PC-9 (cell line): Measurements from ENCODE around the gene CEACAM1. TPM values are rescaled to one million over a fixed set of nuclear protein-coding genes. Genes with fewer than 3 reads are reported as not detected.

Experiments
- BruUV-seq: library from RNA; stranded (reverse); fragments of 400-500 nt; replicated peaks from 2 replicates; lab custom pipeline; 2021; lab: Mats Ljungman, UMichigan
- CTCF ChIA-PET: fragments of 300-600 bp; sonication (Branson Sonifier 250); formaldehyde crosslinking; loops from one replicate; lab custom pipeline; 2022; ENCODE audit warnings: antibody characterized with exemption; lab: Charles Lee
- POLR2A ChIA-PET: fragments of 300-600 bp; sonication (Branson Sonifier 250); formaldehyde crosslinking; loops from one replicate; lab custom pipeline; 2022; ENCODE audit warnings: antibody characterized with exemption; ENCODE audit not compliant: unreplicated experiment; lab: Charles Lee
- DNase-seq, 2 experiments: peaks; one replicate each; pipeline versions ENCODE4 v3.0.0 to v3.0.0-alpha.2; 2015 to 2022; ENCODE audit warnings: mixed read lengths in 1 of 2
- H2AFZ ChIP-seq: fragments of 200-600 bp; sonication (generic); 2 replicates; pipeline ENCODE4 v1.8.1; 2017; ENCODE audit warnings: antibody characterized with exemption
- H3F3A ChIP-seq: fragments of 200-600 bp; sonication (generic); 2 replicates; pipeline ENCODE4 v1.8.1; 2017; ENCODE audit warnings: antibody characterized with exemption, mild to moderate bottlenecking, low read depth; ENCODE audit not compliant: insufficient read depth
- H3K27ac ChIP-seq: fragments of 200-600 bp; sonication (generic); 2 replicates; pipeline ENCODE4 v1.6.1; 2016; ENCODE audit warnings: mixed run types
- H3K27me3 ChIP-seq: fragments of 200-600 bp; sonication (generic); 2 replicates; pipeline ENCODE4 v1.6.1; 2016; ENCODE audit warnings: low read depth, mixed run types; ENCODE audit not compliant: insufficient read depth
- H3K36me3 ChIP-seq: fragments of 200-600 bp; sonication (generic); 2 replicates; pipeline ENCODE4 v1.6.1; 2016; ENCODE audit warnings: low read depth, mixed run types
- H3K4me1 ChIP-seq: fragments of 200-600 bp; sonication (generic); replicated peaks from 2 replicates; pipeline ENCODE4 v1.6.1; 2016; ENCODE audit warnings: mixed run types; ENCODE audit not compliant: insufficient read depth
- H3K4me2 ChIP-seq: fragments of 200-600 bp; sonication (generic); 2 replicates; pipeline ENCODE4 v1.6.1; 2017; ENCODE audit warnings: mixed run types
- H3K4me3 ChIP-seq: fragments of 200-600 bp; sonication (generic); 2 replicates; pipeline ENCODE4 v1.6.1; 2016; ENCODE audit warnings: mixed run types
- H3K79me2 ChIP-seq: fragments of 200-600 bp; sonication (generic); 2 replicates; pipeline ENCODE4 v1.6.1; 2017; ENCODE audit warnings: low read depth, mixed run types
- H3K9me2 ChIP-seq: fragments of 200-600 bp; sonication (generic); 2 replicates; pipeline ENCODE4 v1.8.1; 2017; ENCODE audit warnings: mild to moderate bottlenecking; ENCODE audit not compliant: insufficient read depth
- H3K9me3 ChIP-seq: fragments of 200-600 bp; sonication (generic); 2 replicates; pipeline ENCODE4 v1.8.1; 2016; ENCODE audit warnings: low read depth; ENCODE audit not compliant: insufficient read depth
- H4K20me1 ChIP-seq: fragments of 200-600 bp; sonication (generic); 2 replicates; pipeline ENCODE4 v1.8.1; 2017; ENCODE audit not compliant: insufficient read depth
- EZH2 ChIP-seq: fragments of 200-600 bp; sonication (generic); IDR thresholded peaks from 2 replicates; pipeline ENCODE4 v1.8.0; 2017; ENCODE audit warnings: antibody characterized with exemption, low read depth
- intact Hi-C: fragments of 100-400 bp; cut with micrococcal nuclease; formaldehyde crosslinking; loops from one replicate; pipeline ENCODE4 v1.10.0; 2022; ENCODE audit not compliant: unreplicated experiment
- total RNA-seq: library from RNA; stranded (reverse); gene quantifications from 2 replicates; pipeline ENCODE4 v1.2.3, GENCODE V29; 2021
- TF ChIP-seq, protein P1 (sequence below): fragments of 200-600 bp; sonication (generic); conservative IDR thresholded peaks from 2 replicates; pipeline ENCODE4 v1.6.1; 2017; ENCODE audit warnings: mixed run types, antibody characterized with exemption, mild to moderate bottlenecking, moderate library complexity

The CEACAM1 gene
- total RNA-seq, 1 experiment from 2014 or later: 1.6 TPM

DNA sequence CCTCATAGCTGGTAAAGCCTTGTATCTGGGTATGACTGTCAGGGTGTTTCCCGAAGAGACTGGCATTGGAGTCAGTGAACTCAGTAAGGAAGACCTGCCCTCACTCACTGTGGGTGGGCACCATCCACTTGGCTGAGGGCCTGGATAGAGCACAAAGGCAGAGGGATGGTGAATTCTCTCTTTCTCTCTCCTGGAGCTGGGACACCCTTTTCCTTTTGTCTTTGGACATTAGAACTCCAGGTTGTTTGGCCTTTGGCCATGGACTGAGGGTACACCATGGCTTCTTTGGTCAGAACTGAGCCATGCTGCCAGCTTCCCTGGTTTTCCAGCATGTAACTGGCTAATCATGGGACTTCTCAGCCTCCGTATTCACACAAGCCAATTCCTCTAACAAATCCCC lies 4.6 kb upstream of the CEACAM1 start:
- ChIA-PET POLR2A (no interaction called here), CTCF (no interaction called here)
- TF ChIP-seq, protein P1, sequence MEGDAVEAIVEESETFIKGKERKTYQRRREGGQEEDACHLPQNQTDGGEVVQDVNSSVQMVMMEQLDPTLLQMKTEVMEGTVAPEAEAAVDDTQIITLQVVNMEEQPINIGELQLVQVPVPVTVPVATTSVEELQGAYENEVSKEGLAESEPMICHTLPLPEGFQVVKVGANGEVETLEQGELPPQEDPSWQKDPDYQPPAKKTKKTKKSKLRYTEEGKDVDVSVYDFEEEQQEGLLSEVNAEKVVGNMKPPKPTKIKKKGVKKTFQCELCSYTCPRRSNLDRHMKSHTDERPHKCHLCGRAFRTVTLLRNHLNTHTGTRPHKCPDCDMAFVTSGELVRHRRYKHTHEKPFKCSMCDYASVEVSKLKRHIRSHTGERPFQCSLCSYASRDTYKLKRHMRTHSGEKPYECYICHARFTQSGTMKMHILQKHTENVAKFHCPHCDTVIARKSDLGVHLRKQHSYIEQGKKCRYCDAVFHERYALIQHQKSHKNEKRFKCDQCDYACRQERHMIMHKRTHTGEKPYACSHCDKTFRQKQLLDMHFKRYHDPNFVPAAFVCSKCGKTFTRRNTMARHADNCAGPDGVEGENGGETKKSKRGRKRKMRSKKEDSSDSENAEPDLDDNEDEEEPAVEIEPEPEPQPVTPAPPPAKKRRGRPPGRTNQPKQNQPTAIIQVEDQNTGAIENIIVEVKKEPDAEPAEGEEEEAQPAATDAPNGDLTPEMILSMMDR: no peak
- no peak for TF ChIP-seq EZH2
- Histone ChIP-seq H3K4me1 (peaks cover 20% of the 10 kb centered on the region), H3K9me3 (no peaks in the 10 kb centered on the region), H3K27ac (no peak overlapping the region), H3K36me3 (no peaks in the 10 kb centered on the region), H3K4me2 (no peak overlapping the region), H3K79me2 (no peaks in the 10 kb centered on the region), H3F3A (peaks cover 18% of the 10 kb centered on the region; the same call in 1 of the 2 replicates), H3K27me3 (no peaks in the 10 kb centered on the region), H3K9me2 (no peaks in the 10 kb centered on the region), H4K20me1 (no peaks in the 10 kb centered on the region), H3K4me3 (no peak overlapping the region), H2AFZ (no peak overlapping the region)
- BruUV-seq: no TSS peak
- no peak for DNase-seq
- intact Hi-C loops: loop anchor here (10.0 kb wide), 1 partner anchor 428 kb away; no protein-coding TSS in a partner anchor

DNA sequence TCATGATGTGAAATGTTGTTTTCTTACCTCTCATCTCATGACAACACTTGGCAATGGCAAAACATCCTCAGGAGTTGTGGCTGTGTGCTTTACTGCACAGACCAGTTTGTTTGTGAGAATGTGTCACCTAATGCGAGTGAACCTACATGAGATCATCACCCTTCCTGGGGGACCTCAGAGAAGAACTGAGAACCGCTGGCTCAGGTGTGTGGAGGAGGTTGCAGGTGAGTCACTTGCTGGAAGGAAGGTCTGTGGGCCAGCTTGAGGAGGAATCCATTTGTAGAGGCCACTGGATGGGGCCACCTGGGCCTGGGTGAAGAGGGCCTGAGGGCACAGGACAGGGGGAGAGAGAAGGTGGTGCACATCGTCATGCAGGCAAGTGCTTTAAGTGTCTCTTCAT lies 3.0 kb upstream of the CEACAM1 start:
- CTCF ChIA-PET: interaction anchor here (1.2 kb wide), 1 partner anchor 17 kb away, joined by 3 read pairs; no protein-coding TSS in a partner anchor
- H2AFZ ChIP-seq: no peak overlapping the region
- H3K36me3 ChIP-seq: no peaks in the 10 kb centered on the region
- peaks cover 18% of the 10 kb centered on the region; the same call in 1 of the 2 replicates for H3F3A ChIP-seq
- DNase-seq: peak; percentile 35 to 92
- no peaks in the 10 kb centered on the region for H3K79me2 ChIP-seq
- POLR2A ChIA-PET: interaction anchor here (0.6 kb wide), 1 partner anchor 81 kb away, joined by 3 read pairs; no protein-coding TSS in a partner anchor
- no peaks in the 10 kb centered on the region for H4K20me1 ChIP-seq
- H3K27me3 ChIP-seq: no peaks in the 10 kb centered on the region
- no TSS peak for BruUV-seq
- H3K4me2 ChIP-seq: 0 out of 2 replicates have a peak overlapping the region, but pooled peaks have one; percentile 15
- H3K4me1 ChIP-seq: peaks cover 20% of the 10 kb centered on the region
- intact Hi-C loops: loop anchor here (10.0 kb wide), 1 partner anchor 427 kb away; no protein-coding TSS in a partner anchor
- H3K9me2 ChIP-seq: no peaks in the 10 kb centered on the region
- no peaks in the 10 kb centered on the region for H3K9me3 ChIP-seq
- no peak for TF ChIP-seq EZH2
- TF ChIP-seq, protein P1: no peak
- H3K27ac ChIP-seq: peak overlapping the region; percentile 27; the same call in 1 of the 2 replicates
- no peak overlapping the region for H3K4me3 ChIP-seq

DNA sequence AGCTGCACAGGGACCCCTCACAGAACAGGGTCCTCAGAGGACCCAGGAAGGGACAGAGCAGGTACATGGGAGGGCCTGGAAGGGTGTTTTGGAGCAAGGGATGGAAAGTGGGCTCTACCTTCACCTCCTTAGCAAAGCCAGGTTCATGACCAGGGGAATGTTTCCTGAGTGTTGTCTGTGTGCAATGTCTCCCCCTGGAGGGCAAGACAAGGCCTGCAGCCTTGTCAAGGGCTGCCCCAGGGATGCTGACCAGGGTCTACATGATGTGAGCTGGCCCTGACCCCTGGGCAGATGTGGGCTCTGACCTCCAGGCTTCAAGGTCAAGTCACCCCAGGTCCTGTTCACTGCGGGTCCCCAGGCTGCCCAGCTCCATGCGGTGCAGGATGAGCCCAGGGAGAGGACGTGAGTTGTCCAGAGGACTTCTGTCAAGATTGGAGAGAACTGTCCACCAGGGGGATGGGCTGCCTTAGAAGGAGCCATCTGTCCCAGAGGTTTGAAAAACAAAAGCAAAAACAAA lies 1.0 kb upstream of the CEACAM1 start:
- H3K4me2 ChIP-seq: peak overlapping the region; percentile 80; the same call in 1 of the 2 replicates
- no peak overlapping the region for H3K4me3 ChIP-seq
- H3K4me1 ChIP-seq: peaks cover 20% of the 10 kb centered on the region
- H3K9me3 ChIP-seq: no peaks in the 10 kb centered on the region
- no peaks in the 10 kb centered on the region for H3K27me3 ChIP-seq
- no peak overlapping the region for H3K27ac ChIP-seq
- TF ChIP-seq EZH2: no peak
- TF ChIP-seq, protein P1: peak; percentile 91
- BruUV-seq: no TSS peak
- POLR2A ChIA-PET: no interaction called here
- intact Hi-C loops: loop anchor here (1.0 kb wide), 2 partner anchors 74 to 79 kb away; no protein-coding TSS in a partner anchor
- peak in 1 of 2 experiments; percentile 55 for DNase-seq
- H4K20me1 ChIP-seq: no peaks in the 10 kb centered on the region
- H3K36me3 ChIP-seq: no peaks in the 10 kb centered on the region
- H2AFZ ChIP-seq: no peak overlapping the region
- H3K9me2 ChIP-seq: no peaks in the 10 kb centered on the region
- H3K79me2 ChIP-seq: no peaks in the 10 kb centered on the region
- H3F3A ChIP-seq: peaks cover 18% of the 10 kb centered on the region; the same call in 1 of the 2 replicates
- CTCF ChIA-PET: interaction anchor here (0.5 to 2.3 kb wide), 4 partner anchors 9 to 92 kb away, joined by 3 to 16 read pairs (median 8); no protein-coding TSS in a partner anchor
